GM18909 (cell line): ENCODE results near the gene PLPPR2.
"Not testable (repeated sequence)": the region's sequence is repeated elsewhere in the genome, so short reads cannot be mapped to it uniquely, and the experiment has no call there.

ENCODE experiments used
- ATAC-seq: cut with Tn5 transposase; IDR thresholded peaks from one replicate; pipeline ENCODE4 v1.9.1; 2021; ENCODE audit warnings: mild to moderate bottlenecking; ENCODE audit not compliant: unreplicated experiment, poor library complexity

The PLPPR2 gene, protein sequence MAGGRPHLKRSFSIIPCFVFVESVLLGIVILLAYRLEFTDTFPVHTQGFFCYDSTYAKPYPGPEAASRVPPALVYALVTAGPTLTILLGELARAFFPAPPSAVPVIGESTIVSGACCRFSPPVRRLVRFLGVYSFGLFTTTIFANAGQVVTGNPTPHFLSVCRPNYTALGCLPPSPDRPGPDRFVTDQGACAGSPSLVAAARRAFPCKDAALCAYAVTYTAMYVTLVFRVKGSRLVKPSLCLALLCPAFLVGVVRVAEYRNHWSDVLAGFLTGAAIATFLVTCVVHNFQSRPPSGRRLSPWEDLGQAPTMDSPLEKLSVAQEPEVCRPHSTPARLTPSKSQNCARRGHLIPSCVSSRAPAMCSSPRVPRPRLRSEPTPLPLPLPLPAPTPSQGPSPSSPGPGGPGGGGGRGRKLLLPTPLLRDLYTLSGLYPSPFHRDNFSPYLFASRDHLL

DNA sequence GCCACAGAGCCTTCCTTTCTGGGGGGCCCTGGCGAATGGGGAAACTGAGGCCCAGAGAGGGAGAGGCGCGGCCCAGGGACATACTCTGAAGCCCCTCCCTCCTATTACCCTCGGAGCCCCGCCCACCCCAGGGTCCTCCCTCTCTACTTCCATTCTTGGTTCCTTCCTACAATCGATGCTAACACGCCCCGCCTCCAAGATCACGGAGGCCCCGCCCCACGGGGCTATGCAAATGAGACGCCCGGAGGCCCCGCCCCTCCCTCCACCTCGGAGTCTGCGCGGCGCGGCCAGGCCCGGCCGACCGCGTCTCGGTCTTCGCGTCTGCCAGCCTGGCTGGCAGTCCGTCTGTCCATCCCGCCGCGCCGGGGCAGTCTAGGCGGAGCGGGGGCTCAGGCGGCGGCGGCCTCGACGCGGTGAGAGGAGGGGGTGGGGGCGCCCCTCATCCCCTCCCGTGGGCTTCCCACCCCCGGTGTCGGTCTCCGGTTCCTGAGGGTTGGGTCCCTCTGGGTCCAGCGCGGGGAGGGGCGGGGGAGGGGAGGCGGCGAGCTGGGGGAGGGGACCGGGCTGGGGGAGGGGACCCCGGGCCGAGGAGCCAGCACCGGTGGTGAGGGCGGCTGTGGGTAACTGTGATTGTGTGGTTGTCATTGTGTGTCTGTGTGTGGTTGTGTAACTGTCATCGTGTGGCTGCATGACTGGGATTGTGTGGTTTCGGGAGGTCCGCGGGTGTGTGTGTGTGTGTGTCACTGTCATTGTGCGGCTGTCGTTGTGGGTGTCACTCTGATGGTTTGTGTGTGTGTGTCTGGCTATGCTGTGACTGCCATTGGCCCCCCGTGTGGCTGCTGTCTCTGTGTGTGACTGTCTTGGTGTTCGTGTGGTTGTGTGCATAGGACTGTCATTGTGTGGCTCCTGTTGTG lies at the start of gene PLPPR2:
Gene PLPPR2, plus strand, starts transcription at position 273 of the 914 bp plus-strand sequence. CDS start 2,242 bp downstream, outside the sequence.
- peak; percentile 55 for ATAC-seq

DNA sequence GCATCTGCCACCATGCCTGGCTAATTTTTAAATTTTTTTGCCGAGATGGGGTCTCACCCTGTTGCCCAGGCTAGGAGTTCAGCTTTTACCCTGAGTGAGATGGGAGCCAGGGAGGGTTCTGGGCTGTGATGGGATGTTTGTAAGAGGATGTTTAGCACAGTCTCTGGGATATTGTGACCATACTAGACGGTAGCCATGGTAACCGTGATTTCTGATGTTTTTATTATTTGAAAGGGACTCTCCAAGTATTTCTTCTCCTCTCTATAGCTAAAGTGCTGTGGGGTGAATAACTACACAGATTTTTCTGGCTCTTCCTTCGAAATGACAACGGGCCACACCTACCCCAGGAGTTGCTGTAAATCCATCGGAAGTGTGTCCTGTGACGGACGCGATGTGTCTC lies 48.9 kb upstream of the PLPPR2 start:
- ATAC-seq = no peak

DNA sequence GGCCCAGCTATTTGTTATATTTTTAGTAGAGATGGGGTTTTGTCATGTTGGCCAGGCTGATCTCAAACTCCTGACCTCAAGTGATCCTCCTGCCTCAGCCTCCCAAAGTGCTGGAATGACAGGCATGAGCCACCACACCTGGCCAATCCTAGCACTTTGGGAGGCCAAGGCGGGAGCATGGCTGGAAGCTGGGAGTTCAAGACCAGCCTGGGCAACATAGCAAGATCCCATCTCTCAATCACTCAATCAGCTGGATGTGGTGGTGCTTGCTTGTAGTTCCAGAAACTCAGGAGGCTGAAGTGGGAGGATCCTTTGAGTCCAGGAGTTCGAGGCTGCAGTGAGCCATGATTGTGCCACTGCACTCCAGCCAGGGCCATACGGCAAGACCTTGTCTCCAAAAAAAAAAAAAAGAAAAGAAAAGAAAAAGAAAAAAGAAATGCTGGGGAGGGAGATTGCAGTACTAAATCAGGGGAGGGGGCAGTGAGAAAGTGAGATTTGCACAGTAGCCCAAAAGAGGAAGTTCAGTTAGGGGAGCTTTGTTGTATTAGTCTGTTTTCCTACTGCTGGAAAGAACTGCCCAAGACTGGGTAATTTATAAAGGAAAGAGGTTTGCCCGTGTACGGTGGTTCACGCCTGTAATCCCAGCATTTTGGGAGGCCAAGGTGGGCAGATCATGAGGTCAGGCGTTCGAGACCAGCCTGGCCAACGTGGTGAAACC lies 34.8 kb upstream of the PLPPR2 start:
- ATAC-seq = not testable (repeated sequence)

DNA sequence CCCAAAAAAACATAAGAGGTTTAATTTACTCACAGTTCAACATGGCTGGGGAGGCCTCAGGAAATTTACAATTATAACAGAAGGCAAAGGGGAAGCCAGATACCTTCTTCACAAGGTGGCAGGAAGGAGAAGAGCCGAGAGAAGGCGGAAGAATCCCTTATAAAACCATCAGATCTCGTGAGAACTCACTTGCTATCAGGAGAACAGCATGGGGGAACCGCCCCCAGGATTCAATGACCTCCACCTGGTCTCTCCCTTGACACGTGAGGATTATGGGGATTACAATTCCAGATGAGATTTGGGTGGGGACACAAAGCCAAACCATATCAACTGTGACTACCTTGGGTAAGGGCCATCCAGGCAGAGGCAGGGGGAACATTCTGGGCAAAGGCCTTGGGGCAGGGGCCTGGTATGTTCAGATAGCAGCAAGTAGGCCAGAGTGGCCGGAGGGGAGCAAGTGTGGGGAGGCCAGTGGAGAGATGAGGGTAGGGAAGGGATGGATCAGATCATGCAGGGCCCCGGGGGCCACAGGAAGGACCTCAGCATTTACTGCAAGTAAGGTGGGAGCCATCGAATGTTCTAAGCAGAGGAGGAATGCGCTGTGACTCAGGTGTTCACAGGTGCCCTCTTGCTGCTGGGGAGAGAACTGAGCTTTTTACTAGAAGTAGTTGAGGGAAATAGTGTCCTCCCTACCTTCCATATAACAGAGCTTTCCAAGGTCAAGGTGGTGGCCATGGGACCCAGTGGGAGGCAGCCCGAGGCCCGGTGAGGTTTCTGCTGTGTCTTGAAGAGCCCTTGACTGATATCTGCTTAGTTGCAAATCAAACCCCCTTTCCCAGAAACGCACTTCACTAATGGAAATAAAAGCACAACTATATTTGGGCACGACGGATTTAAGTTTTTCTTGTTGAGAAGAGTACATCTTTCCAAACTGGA lies 33.8 kb upstream of the PLPPR2 start:
- ATAC-seq = no peak

DNA sequence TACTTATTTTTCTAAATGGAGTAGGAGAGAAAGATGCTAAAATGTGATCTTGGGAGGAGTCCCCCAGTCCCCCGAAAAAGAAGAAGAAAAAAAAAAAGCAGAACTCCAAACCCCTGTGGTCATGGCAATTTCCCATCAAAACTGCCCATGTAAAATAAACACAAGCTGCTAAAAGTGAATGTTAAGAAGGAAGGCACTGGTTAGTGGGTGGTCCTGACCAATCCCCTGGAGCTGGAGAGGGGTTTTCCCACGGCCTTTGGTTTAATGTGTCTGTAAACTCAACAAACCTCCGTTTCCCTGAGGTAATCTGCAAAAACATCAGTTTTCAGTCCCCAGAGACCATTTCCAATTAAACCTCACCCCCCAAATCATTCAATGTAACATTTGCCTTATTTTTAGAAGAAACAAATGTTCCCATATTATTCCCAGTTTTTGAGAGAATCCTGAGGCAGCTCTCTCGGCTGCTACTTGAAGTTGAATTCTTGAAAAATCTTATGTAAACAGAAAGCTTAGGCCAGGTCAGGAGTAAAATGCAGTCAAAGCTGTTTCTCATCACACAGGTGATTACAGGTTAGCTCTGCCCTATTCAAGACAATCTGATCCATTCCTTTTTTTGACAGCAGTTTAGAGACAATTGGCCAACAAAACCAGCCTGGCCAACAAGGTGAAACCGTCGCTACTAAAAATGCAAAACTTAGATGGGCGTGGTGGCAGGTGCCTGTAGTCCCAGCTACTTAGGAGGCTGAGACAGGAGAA lies 32.8 kb upstream of the PLPPR2 start:
- ATAC-seq = no peak

DNA sequence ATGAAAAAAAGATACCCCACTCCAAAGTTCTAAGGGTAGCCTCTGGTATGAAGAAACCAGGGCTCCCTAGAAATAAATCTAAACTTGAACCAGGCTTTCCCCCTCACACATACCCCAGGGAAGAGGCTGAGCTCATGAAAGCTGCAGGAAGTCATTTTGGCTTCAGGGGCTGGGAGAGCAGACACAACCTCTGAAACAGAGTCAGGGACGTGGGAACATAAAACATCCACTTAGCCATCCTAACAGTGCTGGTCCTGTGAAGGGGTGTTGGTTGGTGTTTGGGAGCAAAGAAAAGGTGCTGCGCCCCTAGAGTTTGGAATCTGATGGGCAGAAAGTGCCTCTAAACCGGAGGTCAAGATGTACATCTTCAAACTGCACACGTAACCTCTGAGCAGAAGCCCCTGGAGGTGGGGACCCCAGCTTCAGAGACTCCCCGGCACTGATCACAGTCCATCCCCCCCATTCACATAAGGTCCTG lies 31.6 kb upstream of the PLPPR2 start:
- no peak for ATAC-seq

DNA sequence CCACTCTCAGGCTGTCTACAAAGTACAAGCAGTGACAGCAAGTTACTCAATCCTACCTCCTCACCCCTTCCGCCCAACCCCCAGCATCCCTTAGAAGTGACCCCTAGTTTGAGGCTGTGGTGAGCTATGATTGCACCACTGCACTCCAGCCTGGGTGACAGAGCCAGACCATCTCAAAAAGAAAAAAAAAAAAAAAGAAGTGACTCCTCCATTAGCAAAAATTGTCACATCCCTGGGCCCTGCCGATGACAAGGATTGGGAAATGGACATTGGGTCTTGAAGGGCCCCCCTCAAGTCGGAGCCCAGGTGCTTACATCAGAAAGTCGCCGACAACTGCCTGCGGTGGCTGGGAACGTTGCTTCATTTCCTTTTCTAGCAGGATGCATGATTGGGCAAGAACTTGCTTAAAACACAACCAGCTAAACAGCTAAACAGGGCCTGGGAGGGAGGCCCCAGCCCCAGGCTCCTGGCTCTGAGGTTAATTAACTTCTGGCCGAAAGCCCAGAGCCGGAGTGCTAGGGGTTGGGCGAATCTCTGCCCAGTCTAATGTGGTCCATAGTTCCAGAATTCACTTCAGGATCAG lies 31.1 kb upstream of the PLPPR2 start:
- ATAC-seq = no peak

DNA sequence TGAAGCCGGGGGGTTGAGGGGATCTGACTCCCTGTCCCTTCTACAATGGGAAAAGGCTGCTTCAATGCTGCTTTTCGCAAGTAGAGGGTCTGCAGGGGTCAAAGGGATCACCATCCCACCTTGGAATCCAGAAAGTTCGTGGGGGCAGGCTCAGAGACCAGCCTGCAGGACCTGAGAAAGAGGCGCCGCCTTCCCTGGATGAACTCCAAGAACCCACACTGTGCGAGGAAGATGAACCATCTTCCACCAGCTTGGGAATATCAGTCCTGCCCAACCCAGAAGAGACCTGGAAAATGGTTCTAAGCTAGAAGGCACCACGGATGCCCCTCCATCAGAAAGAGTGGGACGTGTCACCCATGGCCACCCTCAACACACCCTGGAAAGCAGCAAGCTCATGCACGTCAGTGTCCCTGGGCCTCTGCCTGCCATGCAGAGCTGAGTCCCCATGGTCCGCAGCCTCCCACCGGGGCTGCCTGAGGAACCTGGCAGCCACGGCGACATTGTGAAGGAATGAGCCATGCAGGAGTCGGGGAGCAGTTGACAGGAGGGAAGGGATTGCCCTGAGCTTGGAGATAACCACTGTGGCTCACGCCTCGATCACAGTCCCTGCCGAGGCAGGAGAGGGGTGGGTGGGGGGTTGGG lies 30.4 kb upstream of the PLPPR2 start:
- no peak for ATAC-seq

DNA sequence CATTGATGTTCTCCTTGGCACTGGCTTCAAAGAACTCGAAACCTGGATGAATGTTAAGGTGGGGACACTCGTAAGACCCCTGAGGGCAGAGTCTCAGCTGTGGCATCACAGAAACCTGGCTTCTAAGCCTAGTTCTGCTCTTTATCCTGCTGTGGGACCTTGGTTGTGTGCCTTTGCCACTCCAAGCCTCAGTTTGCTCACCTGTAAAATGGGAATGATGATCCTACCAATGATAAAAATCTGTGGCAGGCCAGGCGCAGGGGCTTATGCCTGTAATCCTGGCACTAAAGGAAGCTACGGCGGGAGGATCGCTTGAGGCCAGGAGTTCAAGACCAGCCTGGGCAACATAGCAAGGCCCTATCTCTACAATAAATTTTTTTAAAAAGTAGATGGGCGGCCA lies 29.7 kb upstream of the PLPPR2 start:
- no peak for ATAC-seq

DNA sequence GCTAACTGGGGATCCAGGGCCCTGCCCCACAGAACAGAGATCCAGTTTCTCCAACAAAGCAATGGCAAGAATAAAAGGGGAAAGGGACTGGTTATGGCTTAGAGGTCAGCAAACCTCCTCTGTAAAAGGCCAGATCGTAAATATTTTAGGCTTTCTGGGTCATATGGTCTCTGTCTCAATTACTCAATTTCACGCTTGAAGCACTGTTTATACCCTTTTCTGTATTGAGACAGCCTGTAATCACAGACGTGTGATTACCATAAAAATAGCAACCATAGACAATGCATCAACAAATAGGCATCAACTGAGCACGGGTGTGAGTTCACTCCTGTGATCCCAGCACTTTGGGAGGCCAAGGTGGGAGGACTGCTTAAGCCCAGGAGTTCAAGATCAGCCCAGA lies 25.1 kb upstream of the PLPPR2 start:
- no peak for ATAC-seq

DNA sequence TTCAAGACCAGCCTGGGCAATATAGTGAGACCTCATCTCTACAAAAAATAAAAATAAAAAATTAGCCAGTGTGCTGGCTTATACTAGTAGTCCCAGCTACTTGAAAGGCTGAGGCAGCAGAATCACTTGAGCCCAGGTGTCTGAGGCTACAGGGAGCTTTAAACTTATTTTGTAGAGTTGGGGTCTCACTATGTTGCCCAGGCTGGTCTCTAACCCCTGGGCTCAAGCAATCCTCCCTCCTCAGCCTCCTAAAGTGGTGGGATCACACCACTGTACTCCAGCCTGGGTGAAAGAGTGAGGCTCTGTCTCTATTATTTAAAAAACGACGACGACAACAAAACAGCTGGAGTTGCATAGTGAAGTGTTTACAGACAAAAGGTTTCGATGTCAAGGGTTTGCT lies 23.7 kb upstream of the PLPPR2 start:
- no peak for ATAC-seq

DNA sequence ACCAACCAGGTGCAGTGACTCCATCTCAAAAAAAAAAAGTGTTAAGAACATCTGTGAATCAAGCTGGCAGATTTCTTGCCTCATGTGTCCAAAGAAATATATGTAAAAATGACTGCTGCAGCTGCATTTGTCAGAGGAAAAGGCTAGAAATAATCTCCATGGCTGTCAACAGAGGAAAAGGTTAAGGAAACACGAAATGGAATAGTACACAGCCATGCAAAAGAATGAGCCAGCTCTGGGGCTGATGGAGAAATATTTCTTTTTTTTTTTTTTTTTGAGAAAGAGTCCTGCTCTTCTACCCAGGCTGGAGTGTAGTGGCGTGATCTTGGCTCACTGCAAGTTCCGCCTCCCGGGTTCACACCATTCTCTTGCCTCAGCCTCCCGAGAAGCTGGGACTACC lies 22.4 kb upstream of the PLPPR2 start:
- no peak for ATAC-seq

DNA sequence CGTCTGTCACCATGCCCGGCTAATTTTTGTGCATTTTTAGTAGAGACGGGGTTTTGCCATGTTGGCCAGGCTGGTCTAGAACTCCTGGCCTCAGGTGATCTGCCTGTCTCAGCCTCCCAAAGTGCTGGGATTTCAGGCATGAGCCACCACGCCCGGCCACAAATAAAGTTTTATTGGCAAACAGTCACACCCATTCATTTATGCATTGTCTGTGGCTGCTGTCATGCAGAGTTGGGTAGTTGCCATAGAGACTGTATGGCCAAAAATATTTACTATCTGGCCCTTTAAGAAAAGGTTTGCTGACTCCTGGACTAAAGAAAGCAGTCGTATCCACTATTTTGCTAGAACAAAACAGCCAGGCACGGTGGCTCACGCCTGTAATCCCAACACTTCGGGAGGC lies 21.4 kb upstream of the PLPPR2 start:
- not testable (repeated sequence) for ATAC-seq

DNA sequence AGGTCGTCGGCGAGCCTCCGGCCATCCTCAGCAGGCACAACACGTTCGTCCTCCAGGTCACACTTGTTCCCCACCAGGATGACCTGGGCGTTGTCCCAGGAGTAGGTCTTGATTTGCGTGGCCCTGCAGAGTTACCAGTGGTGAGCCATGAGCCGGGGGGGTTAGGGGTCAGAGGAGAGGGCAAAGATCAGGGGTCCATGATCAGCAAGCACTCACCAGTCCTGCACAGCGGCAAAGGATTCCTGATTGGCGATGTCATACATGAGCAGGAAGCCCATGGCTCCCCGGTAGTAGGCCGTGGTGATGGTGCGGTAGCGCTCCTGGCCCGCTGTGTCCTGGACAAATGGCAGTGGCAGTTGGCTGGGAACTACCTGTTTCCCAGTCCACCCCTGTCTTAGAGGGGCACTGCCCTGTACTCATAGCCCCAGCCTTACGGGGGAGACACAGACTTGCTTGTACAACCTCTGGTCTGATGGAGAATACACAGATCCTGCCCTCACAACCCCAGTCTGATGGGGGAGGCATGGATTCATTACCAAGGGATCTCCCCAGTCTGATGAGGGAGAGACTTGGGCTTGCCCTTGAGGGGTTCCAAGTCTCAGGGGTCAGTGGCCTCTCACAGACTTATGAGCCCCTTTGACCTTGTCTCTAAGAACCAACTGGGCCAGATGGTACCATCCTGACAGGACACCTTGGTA lies 19.6 kb upstream of the PLPPR2 start:
- ATAC-seq = no peak

DNA sequence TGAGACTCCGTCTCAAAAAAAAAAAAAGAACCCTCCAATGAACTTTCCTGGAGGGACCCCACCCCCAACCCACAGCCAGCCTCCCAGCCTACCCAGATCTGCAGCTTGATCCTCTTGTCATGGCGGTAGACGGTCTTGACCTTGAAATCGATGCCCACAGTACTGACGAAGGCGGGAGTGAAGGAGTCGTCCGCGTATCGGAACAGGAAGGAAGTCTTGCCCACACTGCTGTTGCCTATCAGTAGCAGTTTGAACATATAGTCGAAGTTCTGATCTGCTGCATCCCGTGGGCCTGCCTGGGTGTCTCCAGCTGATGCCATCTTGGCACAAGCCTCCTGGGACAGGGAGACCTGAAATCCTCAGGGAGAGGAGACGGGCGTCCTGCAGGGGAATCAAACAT lies 18.2 kb upstream of the PLPPR2 start:
- no peak for ATAC-seq

DNA sequence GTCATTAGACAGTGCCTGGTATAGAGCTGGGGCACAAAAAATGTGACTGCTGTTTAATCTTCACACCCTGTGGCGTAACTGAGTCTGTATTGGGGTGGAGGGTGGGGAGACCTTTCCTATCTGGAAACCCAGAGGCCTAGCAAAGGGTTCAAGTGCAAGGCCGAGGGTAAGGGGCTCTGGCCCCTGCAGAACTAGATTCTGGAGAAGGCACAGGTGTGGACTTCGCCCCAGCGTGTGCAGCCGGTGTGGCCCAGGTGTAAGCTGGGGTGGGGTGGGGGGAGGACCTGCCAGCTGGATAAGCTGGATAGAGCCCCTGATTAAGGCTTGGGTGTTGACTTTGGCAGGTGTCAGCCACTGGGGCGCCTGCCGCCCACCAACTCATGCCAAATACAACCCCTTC lies 17.1 kb upstream of the PLPPR2 start:
- no peak for ATAC-seq

DNA sequence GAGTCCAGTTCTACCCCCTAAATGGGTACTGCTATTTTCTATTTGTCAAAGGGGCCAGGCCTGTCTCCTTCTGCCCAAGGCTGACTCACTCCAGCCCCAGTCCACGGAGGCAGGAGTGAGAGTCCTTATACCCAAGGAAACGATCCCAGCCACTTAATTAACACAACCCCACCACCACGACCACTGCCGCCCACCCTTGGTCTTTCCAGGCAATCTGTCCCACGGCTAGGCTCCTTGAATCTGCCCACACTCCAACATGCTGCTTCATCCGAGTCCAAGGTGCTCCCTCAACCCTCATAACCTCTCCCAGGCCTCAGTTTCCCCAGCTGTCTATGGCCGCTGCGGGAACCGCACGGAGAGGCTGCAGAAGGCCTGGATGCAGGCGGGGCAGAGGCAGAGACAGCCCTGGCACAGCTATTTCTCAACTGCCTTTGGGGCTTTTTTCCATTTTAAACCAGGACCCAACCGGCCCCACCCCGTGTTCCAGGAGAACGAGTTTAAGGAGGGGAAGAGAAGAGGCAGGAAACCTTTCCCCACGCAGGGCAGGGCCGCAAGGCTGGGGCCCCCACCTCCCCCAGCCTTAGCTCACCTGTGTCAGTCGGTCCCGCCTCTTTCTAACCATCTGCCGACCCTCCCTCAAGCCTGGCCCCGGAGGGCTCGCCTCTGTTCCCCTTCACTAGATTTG lies 16.5 kb upstream of the PLPPR2 start:
- no peak for ATAC-seq
